ENCODE measurements around the gene COL5A2. TPM values are rescaled to one million over a fixed set of nuclear protein-coding genes. Genes with fewer than 3 reads are reported as not detected.

Gene COL5A2
- total RNA-seq, 1 donor from 2014 or later, result 11.2 TPM

DNA sequence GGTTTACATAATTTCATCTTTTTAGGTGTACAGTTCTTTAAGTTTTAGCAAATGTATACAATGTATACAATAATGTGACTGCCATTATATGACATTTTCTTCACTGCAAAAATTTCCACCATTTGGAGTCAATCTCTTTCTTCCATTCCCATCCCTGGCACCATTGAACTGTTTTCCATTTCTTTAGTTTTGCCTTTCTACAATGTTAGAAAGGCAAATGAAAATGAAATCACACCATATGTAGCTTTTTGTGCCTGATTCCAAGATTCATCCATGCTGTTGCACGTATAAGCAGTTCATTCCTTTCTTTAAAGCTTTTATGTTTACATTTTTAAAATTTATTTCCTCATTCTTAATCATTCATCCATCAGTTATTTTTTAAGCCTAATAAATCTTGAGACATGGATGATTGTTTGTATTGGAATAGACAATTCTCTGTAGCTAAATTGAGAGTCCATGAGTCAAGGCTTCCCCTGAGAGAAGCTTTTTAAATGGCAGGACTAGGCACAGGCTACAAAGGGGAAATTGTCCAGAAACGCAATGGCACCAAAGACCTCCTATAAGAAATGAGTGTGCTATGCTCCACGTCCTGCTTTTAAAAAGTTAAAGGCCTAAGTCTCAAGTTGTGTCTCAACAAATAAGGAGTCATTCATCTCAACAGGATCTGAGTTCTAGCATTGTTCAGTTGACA is 8.7 kb upstream of the COL5A2 start:
- Histone ChIP-seq H3K9me3 (ENCODE audit: low read depth) (no peaks in the 10 kb centered on the region), H3K27me3 (no peaks in the 10 kb centered on the region), H3K4me3 (no peak overlapping the region), H3K4me1 (no peaks in the 10 kb centered on the region), H3K36me3 (no peaks in the 10 kb centered on the region), H2AFZ (replicated peaks) (no peak overlapping the region), H3K27ac (no peak overlapping the region), H4K20me1 (ENCODE audit: low read depth) (no peaks in the 10 kb centered on the region), H3K79me2 (ENCODE audit: low read depth) (no peaks in the 10 kb centered on the region), H3K9ac (no peak overlapping the region), H3F3A (ENCODE audit: low read depth) (no peaks in the 10 kb centered on the region), H3K4me2 (no peak overlapping the region)
- H3K4me1 Mint-ChIP-seq, result peaks cover 14% of the 10 kb centered on the region
- peak overlapping the region; percentile 46 for H3K27ac Mint-ChIP-seq
- DNase-seq (ENCODE audit: low spot score), result no peak
- TF ChIP-seq EZH2phosphoT487 (IDR thresholded peaks at IDR 0.05), result no peak
- TF ChIP-seq, protein P1, sequence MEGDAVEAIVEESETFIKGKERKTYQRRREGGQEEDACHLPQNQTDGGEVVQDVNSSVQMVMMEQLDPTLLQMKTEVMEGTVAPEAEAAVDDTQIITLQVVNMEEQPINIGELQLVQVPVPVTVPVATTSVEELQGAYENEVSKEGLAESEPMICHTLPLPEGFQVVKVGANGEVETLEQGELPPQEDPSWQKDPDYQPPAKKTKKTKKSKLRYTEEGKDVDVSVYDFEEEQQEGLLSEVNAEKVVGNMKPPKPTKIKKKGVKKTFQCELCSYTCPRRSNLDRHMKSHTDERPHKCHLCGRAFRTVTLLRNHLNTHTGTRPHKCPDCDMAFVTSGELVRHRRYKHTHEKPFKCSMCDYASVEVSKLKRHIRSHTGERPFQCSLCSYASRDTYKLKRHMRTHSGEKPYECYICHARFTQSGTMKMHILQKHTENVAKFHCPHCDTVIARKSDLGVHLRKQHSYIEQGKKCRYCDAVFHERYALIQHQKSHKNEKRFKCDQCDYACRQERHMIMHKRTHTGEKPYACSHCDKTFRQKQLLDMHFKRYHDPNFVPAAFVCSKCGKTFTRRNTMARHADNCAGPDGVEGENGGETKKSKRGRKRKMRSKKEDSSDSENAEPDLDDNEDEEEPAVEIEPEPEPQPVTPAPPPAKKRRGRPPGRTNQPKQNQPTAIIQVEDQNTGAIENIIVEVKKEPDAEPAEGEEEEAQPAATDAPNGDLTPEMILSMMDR (IDR thresholded peaks at IDR 0.05), result no peak
- TF ChIP-seq EZH2 (IDR thresholded peaks at IDR 0.05), result no peak
- no peaks in the 10 kb centered on the region for H3K27me3 Mint-ChIP-seq (ENCODE audit: insufficient read depth, low read depth)
- H3K36me3 Mint-ChIP-seq, result no peaks in the 10 kb centered on the region
- no peaks in the 10 kb centered on the region for H3K9me3 Mint-ChIP-seq
- H3K4me3 Mint-ChIP-seq, result no peak overlapping the region

DNA sequence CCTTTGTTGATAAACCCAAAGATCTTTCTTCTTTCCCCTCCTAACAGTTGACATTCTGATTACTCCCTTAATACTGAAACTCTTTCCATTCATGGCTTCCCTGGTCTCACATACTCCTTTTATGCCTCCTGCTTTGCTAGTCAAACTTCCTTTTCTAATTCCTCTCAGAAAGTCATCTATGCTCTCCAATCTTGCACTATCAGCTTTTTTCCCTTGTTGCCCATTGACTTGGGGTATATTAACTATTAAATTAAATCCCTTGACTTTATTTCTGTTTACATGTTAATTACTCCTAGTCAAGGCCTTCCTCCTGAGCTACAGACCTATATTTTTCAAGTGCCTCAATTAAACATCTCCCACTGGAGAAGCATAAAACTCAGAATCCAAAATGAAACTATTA is 3.6 kb upstream of the COL5A2 start:
- DNase-seq (ENCODE audit: low spot score), result no peak
- TF ChIP-seq, protein P1 (IDR thresholded peaks at IDR 0.05), result no peak
- TF ChIP-seq EZH2 (IDR thresholded peaks at IDR 0.05), result no peak
- TF ChIP-seq EZH2phosphoT487 (IDR thresholded peaks at IDR 0.05), result no peak
- H3K27ac Mint-ChIP-seq, result no peak overlapping the region

DNA sequence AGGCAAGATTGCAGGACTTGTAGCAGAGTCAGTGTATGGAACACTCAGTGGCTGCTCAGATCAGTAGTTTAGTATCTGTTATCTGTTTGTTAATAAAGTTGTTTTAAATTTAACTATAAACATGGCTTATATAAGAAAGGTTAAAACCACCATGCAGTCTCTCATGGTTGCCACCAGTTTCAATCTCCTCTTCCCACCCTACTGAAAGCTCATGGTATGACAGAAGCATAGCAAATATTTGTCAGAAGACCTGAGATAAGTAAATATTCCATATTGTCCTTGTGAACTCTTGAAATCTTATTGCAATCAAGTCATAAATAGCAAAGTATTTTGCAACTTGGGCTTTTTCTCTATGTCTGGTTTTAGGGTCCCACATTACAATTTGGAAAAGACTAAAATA is 2.1 kb upstream of the COL5A2 start:
- peaks cover 13% of the 10 kb centered on the region for H3F3A ChIP-seq (ENCODE audit: low read depth)
- Mint-ChIP-seq H3K27ac (no peak overlapping the region), H3K27me3 (ENCODE audit: insufficient read depth, low read depth) (no peaks in the 10 kb centered on the region), H3K9me3 (no peaks in the 10 kb centered on the region), H3K4me1 (peaks cover 23% of the 10 kb centered on the region), H3K36me3 (no peaks in the 10 kb centered on the region), H3K4me3 (no peak overlapping the region)
- TF ChIP-seq, protein P1 (IDR thresholded peaks at IDR 0.05), result no peak
- no peak overlapping the region for H3K27ac ChIP-seq
- H4K20me1 ChIP-seq (ENCODE audit: low read depth), result no peaks in the 10 kb centered on the region
- H3K27me3 ChIP-seq, result no peaks in the 10 kb centered on the region
- H3K4me3 ChIP-seq, result no peak overlapping the region
- no peaks in the 10 kb centered on the region for H3K9me3 ChIP-seq (ENCODE audit: low read depth)
- no peak overlapping the region for H3K9ac ChIP-seq
- peaks cover 23% of the 10 kb centered on the region for H3K4me1 ChIP-seq
- no peak for DNase-seq (ENCODE audit: low spot score)
- no peak overlapping the region for H3K4me2 ChIP-seq
- no peaks in the 10 kb centered on the region for H3K36me3 ChIP-seq
- no peak overlapping the region for H2AFZ ChIP-seq (replicated peaks)
- no peaks in the 10 kb centered on the region for H3K79me2 ChIP-seq (ENCODE audit: low read depth)

More for the DNA sequence above, 3.6 kb upstream of the COL5A2 start:
- Histone ChIP-seq H3K79me2 (ENCODE audit: low read depth) (no peaks in the 10 kb centered on the region), H3K4me1 (peaks cover 18% of the 10 kb centered on the region), H3K27me3 (no peaks in the 10 kb centered on the region), H2AFZ (replicated peaks) (no peak overlapping the region), H3K27ac (no peak overlapping the region), H4K20me1 (ENCODE audit: low read depth) (no peaks in the 10 kb centered on the region), H3K4me2 (no peak overlapping the region), H3K9ac (no peak overlapping the region), H3K9me3 (ENCODE audit: low read depth) (no peaks in the 10 kb centered on the region), H3F3A (ENCODE audit: low read depth) (peaks cover 13% of the 10 kb centered on the region), H3K4me3 (no peak overlapping the region), H3K36me3 (no peaks in the 10 kb centered on the region)
- Mint-ChIP-seq H3K27me3 (ENCODE audit: insufficient read depth, low read depth) (no peaks in the 10 kb centered on the region), H3K9me3 (no peaks in the 10 kb centered on the region), H3K4me1 (peaks cover 17% of the 10 kb centered on the region), H3K36me3 (no peaks in the 10 kb centered on the region), H3K4me3 (no peak overlapping the region)
